HCT116 (cell line): ENCODE results near the gene AFAP1L2. TPM values are rescaled to one million over a fixed set of nuclear protein-coding genes. Genes with fewer than 3 reads are reported as not detected.

Experiments used
- ATAC-seq: fragments of 200-7000 bp; cut with Tn5 transposase; 2 replicates; pipeline ENCODE4 v1.9.1; 2020; ENCODE audit warnings: mild to moderate bottlenecking, moderate library complexity
- BruUV-seq: library from RNA; stranded (reverse); fragments of 400-500 nt; replicated peaks from 2 replicates; lab custom pipeline; 2021; lab: Mats Ljungman, UMichigan
- CTCF ChIA-PET: fragments of 300-600 bp; sonication (Branson Sonifier 250); formaldehyde crosslinking; loops from one replicate; lab custom pipeline; 2021; ENCODE audit warnings: antibody characterized with exemption; lab: Charles Lee
- POLR2A ChIA-PET: fragments of 300-600, 350-600 bp; sonication (Branson Sonifier 250); formaldehyde crosslinking; loops from one replicate; lab custom pipeline; 2021; ENCODE audit warnings: antibody characterized with exemption; lab: Charles Lee
- RAD21 ChIA-PET, 2 experiments: fragments of 300-600 bp; sonication (Branson Sonifier 250); formaldehyde crosslinking; loops; one replicate each; lab custom pipeline; 2023; ENCODE audit warnings: low total read pairs in 2 of 2; ENCODE audit not compliant: uncharacterized antibody in 2 of 2, unreplicated experiment in 2 of 2, low non-redundant PET in 1 of 2; lab: Charles Lee
- DNase-seq: peaks from one replicate; pipeline ENCODE4 v3.0.0-alpha.2; 2010; ENCODE audit warnings: low read depth, low spot score
- H2AFZ ChIP-seq: fragments of 200-600 bp; shearing (Covaris generic), sonication (generic); 2 replicates; pipeline ENCODE4 v1.6.1; 2017; ENCODE audit warnings: low read depth, mixed run types, mixed read lengths, antibody characterized with exemption, low read length; ENCODE audit not compliant: poor library complexity, severe bottlenecking
- H3K27ac ChIP-seq: 2 replicates; pipeline ENCODE4 v1.5.1; 2012; ENCODE audit warnings: low read depth, low read length
- H3K27me3 ChIP-seq: fragments of 200-600 bp; sonication (generic); 2 replicates; pipeline ENCODE4 v1.6.1; 2016; ENCODE audit warnings: mixed run types, low read length, mixed read lengths; ENCODE audit not compliant: insufficient read depth
- H3K36me3 ChIP-seq, 2 experiments: fragments of 200-500 bp in 1 of 2; fragments of 200-600 bp in 1 of 2; sonication (Bioruptor generic) in 1 of 2; sonication (generic) in 1 of 2; 2 replicates each; pipeline versions ENCODE4 v1.5.1 to v1.6.1; 2014 to 2016; ENCODE audit warnings: low read length in 2 of 2, inconsistent platforms in 1 of 2, mixed read lengths in 1 of 2, mixed run types in 1 of 2; ENCODE audit not compliant: insufficient read depth in 2 of 2, control insufficient read depth in 1 of 2
- H3K4me1 ChIP-seq, 2 experiments: fragments of 200-600 bp in 1 of 2; sonication (generic) in 1 of 2; 2 replicates each; pipeline versions ENCODE4 v1.5.1 to v1.6.1; 2012 to 2017; ENCODE audit warnings: low read length in 2 of 2, inconsistent platforms in 1 of 2, mild to moderate bottlenecking in 1 of 2, mixed read lengths in 1 of 2, mixed run types in 1 of 2, moderate library complexity in 1 of 2; ENCODE audit not compliant: insufficient read depth in 2 of 2, control insufficient read depth in 1 of 2
- H3K4me2 ChIP-seq: fragments of 200-600 bp; sonication (generic); 2 replicates; pipeline ENCODE4 v1.6.1; 2017; ENCODE audit warnings: mixed run types, low read length, mixed read lengths
- H3K4me3 ChIP-seq, 2 experiments: fragments of 200-600 bp in 1 of 2; sonication (generic) in 1 of 2; replicated peaks in 1 of 2; 2 replicates each; pipeline ENCODE4 v1.5.1; 2011 to 2016; ENCODE audit warnings: low read length in 2 of 2, control low read depth in 1 of 2, low read depth in 1 of 2, mild to moderate bottlenecking in 1 of 2, mixed read lengths in 1 of 2, mixed run types in 1 of 2
- H3K79me2 ChIP-seq: fragments of 200-600 bp; sonication (generic); 2 replicates; pipeline ENCODE4 v1.6.1; 2017; ENCODE audit warnings: mild to moderate bottlenecking, mixed run types, low read length, moderate library complexity, mixed read lengths; ENCODE audit not compliant: insufficient read depth
- H3K9ac ChIP-seq: fragments of 200-600 bp; sonication (generic); 2 replicates; pipeline ENCODE4 v1.6.1; 2016; ENCODE audit warnings: low read length, mixed read lengths
- H3K9me2 ChIP-seq: fragments of 200-600 bp; sonication (generic), shearing (Covaris generic); 2 replicates; pipeline ENCODE4 v1.6.1; 2017; ENCODE audit warnings: mixed run types, mild to moderate bottlenecking, moderate library complexity; ENCODE audit not compliant: insufficient read depth
- H3K9me3 ChIP-seq, 2 experiments: fragments of 200-500 bp in 1 of 2; fragments of 200-600 bp in 1 of 2; sonication (Bioruptor generic) in 1 of 2; sonication (generic) in 1 of 2; 2 replicates each; pipeline ENCODE4 v1.6.1; 2014 to 2017; ENCODE audit warnings: low read length in 2 of 2, mixed read lengths in 2 of 2, inconsistent platforms in 1 of 2, low read depth in 1 of 2, mild to moderate bottlenecking in 1 of 2, mixed run types in 1 of 2, moderate library complexity in 1 of 2; ENCODE audit not compliant: control insufficient read depth in 1 of 2, insufficient read depth in 1 of 2
- H4K20me1 ChIP-seq: fragments of 200-600 bp; sonication (generic), shearing (Covaris generic); 2 replicates; pipeline ENCODE4 v1.6.1; 2017; ENCODE audit warnings: mixed run types, mild to moderate bottlenecking, moderate library complexity; ENCODE audit not compliant: insufficient read depth
- CEBPB ChIP-seq: IDR thresholded peaks from 2 replicates; pipeline ENCODE4 v1.6.1; 2012; ENCODE audit warnings: low read depth
- ELF1 ChIP-seq: IDR thresholded peaks from 2 replicates; pipeline ENCODE4 v1.6.1; 2012; ENCODE audit warnings: low read depth, borderline replicate concordance
- EZH2 ChIP-seq: fragments of 200-600 bp; sonication (generic); IDR thresholded peaks from 2 replicates; pipeline ENCODE4 v1.6.1; 2017; ENCODE audit warnings: antibody characterized with exemption, mixed run types
- REST ChIP-seq: IDR thresholded peaks from 2 replicates; pipeline ENCODE4 v1.6.1; 2012; ENCODE audit warnings: low read depth
- SIN3A ChIP-seq: IDR thresholded peaks from 2 replicates; pipeline ENCODE4 v1.6.1; 2012; ENCODE audit warnings: low read depth
- intact Hi-C: fragments of 100-400 bp; cut with micrococcal nuclease; formaldehyde crosslinking; loops from 2 replicates; pipeline ENCODE4 v1.10.0; 2022
- total RNA-seq: library from RNA; stranded (reverse); gene quantifications from one replicate; pipeline ENCODE4 v1.2.1, GENCODE V29; 2021; ENCODE audit not compliant: unreplicated experiment

Gene AFAP1L2
- total RNA-seq, 1 experiment from 2014 or later, result 0.93 TPM

GRCh38 chr10:114274616-114275453, 129.5 kb downstream of the AFAP1L2 start:
- DNase-seq (no peak), ATAC-seq (no peak)
- no peaks in the 10 kb centered on the region for H3K36me3 ChIP-seq
- no TSS peak for BruUV-seq
- H4K20me1 ChIP-seq, result no peaks in the 10 kb centered on the region
- POLR2A ChIA-PET, result no interaction called here
- no peaks in the 10 kb centered on the region for H3K79me2 ChIP-seq
- RAD21 ChIA-PET, result no interaction called here
- H3K4me1 ChIP-seq, result peaks cover 10 to 14% of the 10 kb centered on the region in 2 experiments
- CTCF ChIA-PET, result no interaction called here
- H3K27ac ChIP-seq, result no peak overlapping the region
- no peak overlapping the region for H3K4me2 ChIP-seq
- no peak for TF ChIP-seq ELF1
- no peak for TF ChIP-seq SIN3A
- TF ChIP-seq CEBPB, result no peak
- no peak for TF ChIP-seq REST
- TF ChIP-seq EZH2, result no peak
- H2AFZ ChIP-seq, result no peak overlapping the region
- H3K27me3 ChIP-seq, result peaks cover 12% of the 10 kb centered on the region
- H3K9me3 ChIP-seq, result no peaks in the 10 kb centered on the region
- H3K4me3 ChIP-seq, result no peak overlapping the region
- H3K9ac ChIP-seq, result no peak overlapping the region
- no peaks in the 10 kb centered on the region for H3K9me2 ChIP-seq
- intact Hi-C loops, result no loop called here
